Raji (cell line): ENCODE results near the gene GSTO2.

Experiments used
- POLR2A ChIP-seq: IDR thresholded peaks from 2 replicates; pipeline ENCODE4 v1.6.1; 2011; ENCODE audit warnings: low read depth, low read length, control low read depth; ENCODE audit not compliant: insufficient read depth

The GSTO2 gene

DNA sequence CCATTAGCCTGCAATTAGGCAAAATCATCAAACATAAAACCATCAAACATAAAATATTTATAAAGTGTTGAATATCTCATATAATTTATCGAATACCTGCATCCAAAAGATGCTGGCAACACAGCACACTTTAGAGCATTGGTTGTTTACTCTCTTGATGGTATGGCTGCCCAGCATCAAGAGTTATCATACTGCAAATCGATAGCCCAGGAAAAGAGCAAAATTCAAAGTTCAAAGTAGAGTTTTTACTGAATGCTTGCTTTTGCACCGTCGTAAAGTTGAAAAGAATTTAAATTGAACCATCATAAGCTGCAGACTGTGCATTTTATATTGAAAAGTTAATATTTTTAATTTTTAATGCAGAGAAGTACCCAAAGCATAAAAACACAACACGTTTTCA lies 4.2 kb upstream of the GSTO2 start:
- TF ChIP-seq POLR2A, result no peak

DNA sequence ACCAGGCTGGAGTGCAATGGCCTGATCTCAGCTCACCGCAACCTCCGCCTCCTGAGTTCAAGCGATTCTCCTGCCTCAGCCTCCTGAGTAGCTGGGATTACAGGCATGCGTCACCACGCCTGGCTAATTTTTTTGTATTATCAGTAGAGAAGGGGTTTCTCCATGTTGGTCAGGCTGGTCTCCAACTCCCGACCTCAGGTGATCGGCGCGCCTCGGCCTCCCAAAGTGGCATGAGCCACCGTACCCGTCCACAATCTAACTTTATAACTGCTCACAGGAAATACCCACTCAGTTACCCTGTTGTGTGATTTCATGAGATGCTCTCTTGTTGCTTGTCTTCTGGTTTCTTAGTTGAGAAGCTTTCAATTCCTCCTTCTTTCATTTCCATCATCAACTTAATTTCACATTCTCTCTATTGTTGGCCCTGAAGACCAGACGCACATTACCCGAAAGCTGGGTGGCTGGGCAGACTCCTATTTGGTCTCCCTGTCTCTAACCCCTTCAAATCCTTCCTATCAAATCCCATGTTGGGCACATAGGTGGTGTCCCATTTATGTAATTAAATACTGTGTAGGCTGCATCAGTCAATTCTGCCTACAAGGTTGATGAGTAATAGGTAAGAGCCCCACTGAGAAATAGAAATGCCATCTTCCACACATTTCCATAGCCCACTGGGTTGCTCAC lies 1.1 kb upstream of the GSTO2 start:
- no peak for TF ChIP-seq POLR2A

DNA sequence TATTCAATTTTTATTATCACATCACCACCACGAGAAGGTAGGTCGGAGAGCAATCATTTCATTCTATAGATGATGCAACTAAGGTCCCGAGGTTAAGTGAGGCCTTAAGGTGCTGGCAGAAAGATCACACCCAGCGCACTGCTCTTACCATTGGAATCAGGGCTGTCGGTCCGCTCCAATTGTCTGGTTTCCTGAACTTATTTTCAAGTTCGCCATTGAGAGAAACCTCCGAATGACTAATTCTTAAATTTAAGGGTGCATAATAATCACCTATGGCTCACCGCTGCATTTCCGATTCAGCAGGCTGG lies 625 bp upstream of the GSTO2 start:
- no peak for TF ChIP-seq POLR2A

DNA sequence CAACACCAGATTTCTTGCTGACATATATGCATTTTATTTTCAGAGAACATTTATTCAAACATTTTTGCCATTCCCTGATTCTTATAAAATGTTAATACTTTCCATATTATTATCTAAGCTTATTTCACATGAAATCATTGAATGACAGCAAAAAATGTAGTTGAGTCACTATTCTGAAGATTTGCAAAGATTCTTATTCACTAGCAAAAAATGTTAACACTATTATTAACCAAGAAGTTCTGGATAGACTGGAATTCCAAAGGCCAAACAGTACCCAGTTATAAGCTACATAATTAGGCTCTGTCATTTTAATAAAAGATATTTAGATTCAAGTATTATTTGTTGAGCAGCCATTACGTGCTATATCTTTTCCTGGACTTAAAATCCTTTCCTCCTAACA lies 4.3 kb downstream of the GSTO2 start:
- TF ChIP-seq POLR2A, result no peak

DNA sequence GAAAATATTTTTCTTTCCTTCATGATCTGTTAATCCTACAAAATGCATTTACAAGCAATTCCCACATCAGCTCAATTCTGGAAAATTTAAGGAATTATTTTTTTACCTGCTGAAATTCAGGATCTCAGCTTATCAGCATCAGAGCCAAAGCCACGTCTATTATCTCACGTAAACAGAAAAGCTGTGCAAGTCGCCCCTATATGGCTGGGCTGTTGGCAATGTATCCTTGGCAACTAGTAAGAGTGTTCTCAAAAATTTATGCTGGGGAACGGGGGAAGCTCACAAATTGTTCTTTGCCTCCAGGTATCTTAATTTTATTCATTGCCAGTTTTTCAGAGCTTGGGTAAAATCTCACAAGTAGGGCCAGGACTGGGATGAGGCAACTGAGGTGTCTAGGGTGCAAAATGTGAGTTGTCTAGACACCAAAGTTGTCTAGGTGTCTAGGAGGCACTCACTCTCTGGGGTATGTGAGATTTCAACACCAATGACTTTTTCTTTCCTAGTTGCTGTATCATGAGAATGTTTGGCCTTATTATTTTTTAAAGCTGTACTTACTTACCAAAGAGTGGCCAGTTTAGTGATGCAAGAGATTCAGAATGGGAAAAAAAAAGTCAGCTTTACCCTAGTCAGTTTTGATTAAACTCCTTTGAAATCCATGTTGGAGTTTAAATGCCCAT lies 5.1 kb downstream of the GSTO2 start:
- no peak for TF ChIP-seq POLR2A

DNA sequence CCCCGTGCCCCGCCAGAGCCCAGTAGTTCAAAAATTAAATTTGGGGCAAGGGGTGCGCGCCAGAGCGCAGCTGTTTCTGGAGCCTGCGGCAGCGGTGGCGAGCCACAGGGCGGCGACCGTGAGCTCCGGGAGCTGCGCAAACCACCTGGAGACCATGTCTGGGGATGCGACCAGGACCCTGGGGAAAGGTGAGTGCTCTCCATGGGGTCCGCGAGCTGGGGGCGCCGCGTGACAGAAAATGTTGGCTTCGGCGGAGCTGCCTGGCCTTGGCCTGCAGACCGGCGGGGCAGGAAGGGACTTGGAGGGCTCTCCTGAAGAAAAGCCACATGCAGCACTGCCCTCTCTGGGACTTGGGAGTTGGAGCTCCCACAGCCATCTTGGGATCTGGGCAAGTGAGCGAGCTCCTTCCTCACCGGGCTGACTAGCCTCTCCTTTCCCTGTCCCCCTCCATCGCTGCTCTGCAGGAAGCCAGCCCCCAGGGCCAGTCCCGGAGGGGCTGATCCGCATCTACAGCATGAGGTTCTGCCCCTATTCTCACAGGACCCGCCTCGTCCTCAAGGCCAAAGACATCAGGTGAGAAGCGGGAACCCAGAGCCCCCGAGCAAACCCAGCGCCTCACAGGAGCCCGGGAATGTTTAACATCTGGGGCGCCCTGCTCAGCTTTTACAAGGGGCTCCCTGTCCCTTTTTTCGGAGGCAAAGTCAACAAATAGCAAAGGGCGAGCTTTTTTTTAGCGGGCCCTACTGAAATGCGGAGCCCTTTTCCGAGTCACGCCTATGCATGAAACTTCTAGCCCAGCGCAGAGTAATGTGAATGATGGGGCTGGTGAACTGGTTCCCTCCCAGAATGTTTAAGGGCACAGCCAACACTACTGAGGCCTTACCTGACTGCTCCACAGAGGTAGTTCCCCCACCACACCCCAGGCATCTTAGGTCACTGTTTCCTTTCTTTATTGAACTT lies 6.1 kb downstream of the GSTO2 start:
- no peak for TF ChIP-seq POLR2A

DNA sequence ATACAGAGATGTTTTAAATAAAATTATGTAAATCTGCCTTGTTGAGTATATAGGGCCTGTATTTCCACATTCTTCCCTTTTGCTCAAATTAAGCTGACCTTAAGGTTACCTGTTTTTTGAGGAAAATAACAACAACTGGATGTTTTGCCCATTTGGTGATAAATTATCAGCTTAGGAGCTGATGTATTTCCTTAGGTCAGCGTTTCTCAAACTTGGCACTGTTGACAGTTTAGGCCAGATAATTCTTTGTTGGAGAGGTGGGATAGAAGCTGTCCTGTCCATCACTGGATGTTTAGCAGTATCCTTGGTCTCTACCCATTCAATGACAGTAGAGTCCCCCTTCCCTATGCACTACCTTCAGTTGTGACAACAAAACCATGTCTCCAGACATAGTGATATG lies 7.2 kb downstream of the GSTO2 start:
- no peak for TF ChIP-seq POLR2A

DNA sequence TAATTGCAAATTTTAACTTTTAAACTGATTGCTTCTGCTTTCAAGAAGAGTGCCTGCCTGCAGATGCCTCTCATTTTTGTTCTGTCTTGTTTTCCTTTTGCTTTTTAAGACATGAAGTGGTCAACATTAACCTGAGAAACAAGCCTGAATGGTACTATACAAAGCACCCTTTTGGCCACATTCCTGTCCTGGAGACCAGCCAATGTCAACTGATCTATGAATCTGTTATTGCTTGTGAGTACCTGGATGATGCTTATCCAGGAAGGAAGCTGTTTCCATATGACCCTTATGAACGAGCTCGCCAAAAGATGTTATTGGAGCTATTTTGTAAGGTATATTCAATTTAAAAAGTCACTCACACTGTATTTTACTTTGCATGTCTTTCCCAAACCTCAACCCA lies 8.8 kb downstream of the GSTO2 start:
- no peak for TF ChIP-seq POLR2A

DNA sequence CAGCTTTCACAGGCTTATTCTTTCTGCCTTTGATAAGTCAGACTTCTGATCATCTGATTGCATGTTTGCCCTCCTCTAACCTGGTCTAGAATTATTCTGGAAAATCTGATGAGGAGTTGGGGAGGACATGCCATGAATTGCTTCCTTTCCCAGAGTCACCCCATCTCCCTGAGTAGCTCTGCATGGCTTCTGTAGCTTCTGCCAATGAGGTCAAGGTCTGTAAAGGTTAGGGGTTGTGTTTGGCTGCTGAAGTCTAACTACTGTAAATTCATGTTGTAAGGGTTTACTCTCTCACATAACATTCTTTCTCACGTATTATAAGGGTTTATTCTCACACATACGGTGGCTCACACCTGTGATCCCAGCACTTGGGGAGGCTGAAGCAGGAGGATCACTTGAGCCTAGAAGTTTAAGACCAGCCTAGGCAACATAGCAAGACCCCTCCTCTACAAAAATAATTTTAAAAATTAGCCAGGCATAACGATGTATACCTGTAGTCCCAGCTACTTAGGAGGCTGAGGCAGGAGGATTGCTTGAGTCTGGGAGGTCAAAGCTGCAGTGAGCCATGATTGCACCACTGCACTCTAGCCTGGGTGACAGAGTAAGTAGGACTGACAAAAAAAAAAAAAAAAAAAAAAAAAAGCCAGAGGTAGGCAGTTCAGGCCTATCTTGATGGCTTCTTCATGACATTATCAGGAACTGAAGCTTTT lies 10.7 kb downstream of the GSTO2 start:
- no peak for TF ChIP-seq POLR2A

DNA sequence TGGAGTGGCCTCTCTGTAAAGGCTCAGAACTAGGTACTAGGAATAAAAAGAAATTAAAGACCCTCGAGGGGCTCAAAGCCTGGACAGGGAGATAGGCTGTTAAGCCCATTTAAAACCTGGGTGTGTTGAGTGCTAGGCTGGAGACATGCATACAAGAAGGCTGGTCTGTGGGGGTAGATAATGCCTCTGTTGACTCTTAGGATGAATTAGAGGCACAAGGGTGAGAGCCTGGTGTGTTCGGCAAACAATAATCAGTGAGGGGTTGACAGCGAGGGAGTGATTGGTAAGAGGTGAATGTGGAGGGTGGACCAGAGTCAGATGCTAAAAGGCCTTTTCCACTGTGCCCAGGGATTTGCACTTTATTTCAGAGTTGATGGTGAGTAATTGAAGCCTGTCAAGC lies 12.7 kb downstream of the GSTO2 start:
- no peak for TF ChIP-seq POLR2A

DNA sequence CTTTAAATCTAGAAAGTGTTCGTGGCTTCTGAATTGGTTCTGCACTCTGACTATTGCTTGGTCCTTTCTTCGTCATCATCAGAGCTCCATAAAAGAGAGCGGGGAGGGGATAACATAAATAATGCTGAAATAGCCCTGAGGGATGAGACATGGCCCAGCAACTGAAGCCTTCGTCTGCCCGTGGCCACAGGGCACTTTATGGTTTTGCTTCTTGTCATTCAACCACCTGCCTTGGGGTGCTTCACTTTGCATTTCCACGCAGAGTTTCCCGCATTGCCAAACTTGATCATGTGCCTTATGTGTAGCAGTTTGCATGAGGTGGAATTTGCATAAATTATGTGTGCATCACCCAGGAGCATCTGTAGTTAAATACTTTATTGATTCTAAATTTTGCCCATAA lies 15.9 kb downstream of the GSTO2 start:
- no peak for TF ChIP-seq POLR2A

DNA sequence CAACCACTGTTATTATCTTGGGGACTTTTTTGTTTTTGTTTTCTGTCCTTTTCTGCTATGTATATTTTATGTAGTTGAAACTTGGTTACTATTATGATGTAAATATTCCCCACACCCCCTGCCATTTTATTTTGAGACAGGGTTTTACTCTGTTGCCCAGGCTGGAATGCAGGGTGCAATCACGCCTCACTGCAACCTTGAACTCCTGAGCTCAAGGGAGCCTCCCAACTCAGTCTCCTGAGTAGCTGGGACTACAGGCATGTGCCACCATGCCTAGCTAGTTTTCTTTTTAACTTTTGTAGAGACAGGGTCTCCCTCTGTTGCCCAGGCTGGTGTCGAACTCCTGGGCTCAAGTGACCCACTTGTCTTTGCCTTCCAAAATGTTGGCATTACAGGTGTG lies 18.0 kb downstream of the GSTO2 start:
- TF ChIP-seq POLR2A, result no peak

DNA sequence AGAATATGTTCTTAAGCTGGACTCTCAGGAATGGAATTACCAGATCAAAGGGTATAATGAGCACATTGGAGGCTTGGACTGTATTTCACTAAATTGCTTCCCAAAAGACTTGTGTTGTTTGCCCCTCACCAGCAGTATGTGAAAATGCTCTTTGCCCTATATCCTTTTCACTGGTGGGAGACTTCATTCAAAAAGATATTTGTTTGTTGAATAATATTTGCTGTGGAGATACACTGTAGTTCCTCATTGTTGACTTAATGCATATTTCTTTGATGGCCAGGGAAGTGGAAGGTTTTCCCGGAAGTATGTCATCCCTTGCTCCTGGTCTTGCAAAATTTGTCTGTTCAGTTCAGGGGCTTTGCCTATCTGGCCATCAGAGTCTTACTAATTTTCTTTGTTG lies 19.4 kb downstream of the GSTO2 start:
- TF ChIP-seq POLR2A, result no peak

DNA sequence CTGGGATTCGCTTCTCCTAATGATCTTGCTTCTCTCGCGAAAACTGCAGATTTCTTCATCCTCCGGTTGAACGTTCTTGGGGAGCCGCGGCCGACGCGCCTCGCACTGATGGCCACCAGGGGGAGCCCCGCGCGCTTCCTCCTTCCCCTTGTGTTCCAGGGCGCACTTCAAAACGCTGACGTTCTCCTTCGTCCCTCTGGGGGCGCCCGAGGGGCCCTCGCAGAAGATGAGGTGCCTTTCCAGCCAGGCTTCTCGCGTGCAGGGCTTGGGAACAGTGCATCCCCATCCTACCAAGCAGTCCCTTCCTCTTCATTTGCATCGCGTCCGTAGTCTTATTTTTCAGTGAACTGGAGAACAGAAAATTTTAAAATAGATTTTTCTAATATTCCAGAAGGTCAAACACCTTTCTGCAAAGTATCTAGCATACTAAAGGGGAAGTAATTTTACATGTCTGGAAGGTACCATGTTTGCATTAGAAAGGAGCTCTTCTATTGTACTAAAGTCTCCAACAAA lies 22.5 kb downstream of the GSTO2 start:
- no peak for TF ChIP-seq POLR2A

DNA sequence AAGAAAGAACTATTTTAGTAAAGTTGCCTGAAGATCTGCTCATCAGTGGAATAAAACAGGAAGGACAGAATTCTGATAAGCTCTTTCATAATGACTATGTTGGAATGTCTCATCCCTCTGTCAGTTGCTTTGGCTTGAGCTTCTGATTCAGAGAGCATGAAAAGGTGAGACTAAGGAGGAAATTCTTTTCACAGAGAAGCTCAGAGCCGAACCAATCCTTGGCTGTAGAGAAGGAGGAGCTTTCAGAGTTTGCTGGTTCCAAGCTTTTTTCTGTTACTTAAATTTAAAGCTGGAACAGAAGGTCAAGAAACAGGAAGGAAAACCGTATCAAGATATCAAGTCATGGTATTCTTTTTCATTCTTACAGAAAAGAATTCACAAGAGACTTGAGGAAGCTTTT lies 24.0 kb downstream of the GSTO2 start:
- no peak for TF ChIP-seq POLR2A
